Smooth muscle cell of the brain vasculature (primary cell): ENCODE measurements around the gene RNF215.

Source experiments
- DNase-seq: peaks from one replicate; pipeline ENCODE4 v3.0.0-alpha.2; 2012; ENCODE audit warnings: low read depth, low spot score

The RNF215 gene

GRCh38 chr22:30397656-30398635, 10.7 kb upstream of the RNF215 start:
- no peak for DNase-seq

- DNase-seq: no peak
Observed at GRCh38 chr22:30396871-30397655, 9.9 kb upstream of the RNF215 start, which contains the start of gene SEC14L2. SEC14L2 (plus strand) TSS chr22:30397018; CDS start chr22:30397117, 99 bp downstream.

DNA sequence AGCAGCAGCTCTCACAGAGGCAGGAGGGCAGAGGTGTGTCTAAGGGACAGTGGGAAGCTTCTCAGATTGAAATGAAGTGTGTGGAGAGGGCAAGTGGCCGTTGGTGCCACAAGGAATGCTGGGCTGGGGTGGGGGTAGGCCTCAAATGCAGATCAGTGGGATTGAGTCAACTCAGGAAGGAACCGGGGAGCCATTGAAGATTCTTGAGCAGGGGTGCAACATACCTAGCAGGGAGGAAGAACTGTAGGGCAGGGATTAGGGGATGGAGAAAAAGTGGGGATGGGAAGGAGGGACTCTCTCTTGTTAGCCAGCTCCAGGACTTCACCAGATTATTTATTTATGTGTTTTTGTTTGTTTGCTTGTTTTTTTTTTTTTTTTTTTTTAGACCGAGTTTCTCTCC, 6.7 kb upstream of the RNF215 start:
- DNase-seq: no peak

DNA sequence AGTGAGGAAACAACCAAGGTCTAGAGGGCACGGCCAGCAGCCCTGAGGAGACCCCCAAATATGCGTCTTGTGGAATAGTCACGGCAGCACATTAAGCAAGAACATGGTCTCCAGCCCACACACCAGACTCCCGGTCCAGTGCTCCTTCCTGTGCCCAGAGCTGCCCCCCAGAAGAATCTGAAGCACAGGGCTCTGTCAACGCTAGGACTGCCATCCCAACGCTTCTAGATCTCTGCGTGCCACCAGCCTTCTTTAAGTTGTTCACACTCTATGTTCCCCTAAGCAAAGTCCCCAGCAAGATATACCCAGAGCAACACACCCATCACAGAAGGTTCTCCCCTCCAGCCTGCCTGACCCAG, 6.1 kb upstream of the RNF215 start:
- no peak for DNase-seq

- DNase-seq: no peak
Observed at GRCh38 chr22:30392661-30393321, 5.6 kb upstream of the RNF215 start.

DNA sequence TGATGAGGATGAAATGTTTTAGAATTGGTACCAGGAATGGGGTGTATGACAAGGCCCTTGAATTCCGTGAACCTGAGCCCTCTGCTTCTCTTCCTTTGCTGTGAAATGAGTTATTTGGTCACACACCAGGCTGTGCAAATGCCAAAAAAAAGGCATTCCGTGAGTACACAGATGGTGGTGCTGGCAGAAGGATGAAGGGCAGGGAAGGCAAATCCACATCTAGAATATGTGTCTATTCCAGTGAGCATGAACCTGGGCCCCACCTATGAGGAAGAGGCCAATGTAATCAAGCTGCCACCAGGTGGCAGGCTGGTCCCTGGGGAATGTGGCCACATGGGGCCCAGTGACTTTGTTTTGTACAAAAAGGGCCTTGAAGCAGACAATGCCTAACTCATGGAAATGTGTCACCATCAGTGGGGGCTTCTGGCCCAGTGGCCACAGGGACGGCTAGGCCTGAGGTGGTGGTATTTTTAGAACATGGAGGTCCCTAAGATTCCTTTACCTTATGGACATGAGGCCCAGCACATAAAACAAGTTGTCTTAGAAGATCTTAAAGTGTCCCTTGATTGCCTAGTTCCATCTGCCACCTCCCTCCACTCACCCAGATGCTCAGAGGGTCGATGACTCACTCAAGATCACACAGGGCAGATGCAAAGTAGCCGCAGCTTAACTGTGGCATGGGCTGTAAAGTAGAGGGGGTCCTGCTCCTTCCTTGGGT, 3.9 kb upstream of the RNF215 start:
- no peak for DNase-seq

DNA sequence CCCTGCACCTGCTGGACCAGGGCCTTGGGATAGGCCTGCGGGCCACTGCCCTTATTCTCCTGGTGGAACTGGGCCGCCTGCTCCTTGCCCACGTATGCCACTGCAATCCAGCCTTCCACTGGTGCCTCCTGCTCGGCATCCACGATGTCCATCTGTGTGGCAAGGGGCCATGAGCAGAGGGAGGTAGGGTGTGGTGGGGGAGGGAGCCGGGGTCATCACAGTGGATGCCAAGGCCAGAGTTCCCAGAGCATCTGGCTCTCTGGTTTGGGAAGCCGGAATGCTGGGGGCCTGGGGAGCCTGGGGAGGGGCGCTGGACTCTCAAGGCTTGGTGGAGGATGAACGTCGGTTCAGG, 627 bp downstream of the RNF215 start:
- DNase-seq: no peak

DNA sequence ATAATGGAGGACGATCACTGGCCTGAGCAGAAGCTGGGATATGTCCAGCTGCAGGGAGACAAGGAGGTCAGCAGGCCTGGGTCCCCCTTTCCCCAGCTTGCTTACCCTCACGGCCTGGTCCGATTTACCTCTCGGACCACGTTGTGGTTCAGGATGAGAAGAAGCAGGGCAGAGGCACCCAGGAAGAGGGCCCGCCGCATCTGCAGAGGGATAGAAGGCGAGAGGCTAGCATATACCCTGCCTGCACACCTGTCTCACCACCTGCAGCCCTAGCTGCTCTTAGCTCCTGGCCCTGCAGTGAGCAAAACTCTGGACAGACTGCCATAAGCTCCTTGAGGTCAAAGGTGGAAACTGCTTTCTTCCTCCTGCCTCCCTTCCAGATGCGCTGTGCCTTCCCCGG, 1.3 kb downstream of the RNF215 start:
- no peak for DNase-seq

GRCh38 chr22:30383061-30383460, 4.2 kb downstream of the RNF215 start:
- DNase-seq: no peak

GRCh38 chr22:30382340-30382739, 4.9 kb downstream of the RNF215 start:
- no peak for DNase-seq

- DNase-seq: no peak
Observed at GRCh38 chr22:30381264-30381663, 5.9 kb downstream of the RNF215 start.

- DNase-seq: no peak
Observed at GRCh38 chr22:30380011-30380410, 7.2 kb downstream of the RNF215 start.

DNA sequence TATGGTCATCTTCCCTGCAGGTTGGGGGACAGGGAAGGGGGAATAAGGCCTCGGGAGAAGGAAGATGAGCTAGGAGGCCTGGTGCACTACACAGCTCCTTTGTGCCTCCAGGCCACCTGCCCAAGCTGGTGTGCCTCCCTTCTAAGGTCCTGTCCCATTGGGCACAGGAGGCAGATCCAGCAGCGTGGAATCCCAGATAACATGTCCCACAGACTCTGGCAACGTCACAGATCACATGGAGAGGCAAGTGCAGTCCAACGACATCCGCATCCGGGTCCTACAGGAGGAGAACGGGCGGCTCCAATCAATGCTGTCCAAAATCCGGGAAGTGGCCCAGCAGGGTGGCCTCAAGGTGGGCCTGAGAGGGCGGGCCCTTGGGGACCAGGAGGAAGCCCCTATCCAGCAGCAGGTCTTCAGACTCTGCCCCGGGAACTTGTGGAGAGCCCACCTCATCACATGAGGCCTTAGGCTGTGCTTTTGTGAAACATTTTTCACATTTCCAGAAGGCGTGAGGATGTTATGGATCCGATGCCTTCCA, 11.8 kb downstream of the RNF215 start:
- no peak for DNase-seq

- no peak for DNase-seq
Observed at GRCh38 chr22:30373331-30374325, 13.6 kb downstream of the RNF215 start.

DNA sequence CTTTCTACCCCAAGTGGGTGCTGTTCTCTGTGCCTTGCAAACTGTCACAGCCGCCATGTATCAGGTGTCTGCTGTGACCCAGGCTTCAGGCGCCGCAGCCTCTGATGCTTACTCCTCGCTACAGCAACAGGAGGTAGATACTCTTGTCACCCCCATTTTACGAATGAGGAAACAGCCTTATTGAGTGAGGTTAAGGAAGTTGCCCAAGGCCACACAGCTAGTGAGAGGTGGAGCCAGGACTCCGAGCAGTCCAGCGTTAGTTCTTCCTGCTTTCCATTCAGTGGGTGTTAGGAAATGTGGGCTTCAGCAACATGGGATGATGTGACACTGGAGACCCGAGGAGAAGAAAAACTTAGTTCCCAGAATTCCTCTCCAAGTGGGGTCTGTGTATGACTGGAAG, 14.3 kb downstream of the RNF215 start:
- no peak for DNase-seq

DNA sequence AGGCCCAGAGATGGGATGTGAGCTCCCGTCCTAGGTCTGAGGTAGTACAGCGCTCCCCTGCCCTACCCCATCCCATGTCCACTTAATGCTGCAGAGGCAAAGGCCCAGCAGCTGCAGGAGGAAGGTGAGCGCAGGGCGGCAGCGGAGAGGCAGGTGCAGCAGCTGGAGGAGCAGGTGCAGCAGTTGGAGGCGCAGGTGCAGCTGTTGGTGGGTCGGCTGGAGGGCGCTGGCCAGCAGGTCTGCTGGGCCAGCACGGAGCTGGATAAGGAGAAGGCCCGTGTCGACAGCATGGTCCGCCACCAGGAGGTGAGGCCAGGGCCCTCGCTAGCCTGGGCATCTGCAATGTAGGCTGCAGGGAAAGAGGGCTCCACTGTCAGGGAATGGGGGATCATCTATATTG, 15.2 kb downstream of the RNF215 start:
- no peak for DNase-seq

- no peak for DNase-seq
Observed at GRCh38 chr22:30371321-30371720, 15.9 kb downstream of the RNF215 start.

- no peak for DNase-seq
Observed at GRCh38 chr22:30370641-30371230, 16.5 kb downstream of the RNF215 start.

GRCh38 chr22:30368420-30368819, 18.8 kb downstream of the RNF215 start:
- no peak for DNase-seq

DNA sequence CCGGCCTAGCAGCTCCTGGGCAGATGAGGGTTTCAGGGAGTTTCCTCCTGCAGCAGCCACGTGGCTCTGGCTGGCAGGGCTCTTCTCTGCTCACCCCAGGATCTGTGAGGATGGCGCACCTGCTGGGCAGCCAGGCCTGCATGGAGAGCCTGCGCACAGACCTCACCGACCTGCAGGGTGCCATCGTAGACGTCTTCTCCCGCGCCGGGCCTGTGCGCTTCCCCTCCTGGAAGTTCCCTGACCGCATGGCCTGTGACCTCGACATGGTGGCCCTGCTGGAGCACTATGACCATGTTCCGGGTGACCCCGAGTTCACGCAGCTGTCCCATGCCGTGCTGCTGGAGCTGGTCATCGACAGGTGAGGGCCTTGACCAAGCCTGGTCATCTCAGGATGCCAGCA, 21.3 kb downstream of the RNF215 start:
- no peak for DNase-seq
